ENCODE data around the gene ELAVL3.
A peak's percentile ranks its signal among the peaks of the same experiment; 100 is the strongest.

- TF ChIP-seq CTCF (IDR thresholded peaks at IDR 0.05) = peak in 3 of 6 experiments; percentile 6 to 15 (median 9)
- no peak for TF ChIP-seq POLR2A (IDR thresholded peaks at IDR 0.05)
These were observed 49.6 kb upstream of the ELAVL3 start for GRCh38 chr19:11530432-11530831.

All from Peyer's patch (tissue), 4 donors.